Astrocyte (in vitro differentiated cells and primary cell): Measurements from ENCODE around the gene DOK7. TPM values are rescaled to one million over a fixed set of nuclear protein-coding genes. Genes with fewer than 3 reads are reported as not detected.

Source experiments
- DNase-seq: peaks from one replicate; pipeline ENCODE4 v3.0.0-alpha.2; 2010; ENCODE audit warnings: low read depth
- FAIRE-seq: peaks from 2 replicates; lab custom pipeline; 2011; peaks lifted over from hg19 to GRCh38; lab: Jason Lieb, UNC
- H2AFZ ChIP-seq: 2 replicates; pipeline ENCODE4 v1.6.0; 2012; ENCODE audit warnings: low read depth, low read length, inconsistent platforms
- H3K27ac ChIP-seq: 2 replicates; pipeline ENCODE4 v1.5.1; 2011; ENCODE audit warnings: low read depth, low read length, inconsistent platforms
- H3K27me3 ChIP-seq: 2 replicates; pipeline ENCODE4 v1.6.0; 2011; ENCODE audit warnings: low read length, inconsistent platforms; ENCODE audit not compliant: insufficient read depth
- H3K36me3 ChIP-seq: 2 replicates; pipeline ENCODE4 v1.5.1; 2011; ENCODE audit warnings: low read length, inconsistent platforms; ENCODE audit not compliant: insufficient read depth
- H3K4me1 ChIP-seq: 2 replicates; pipeline ENCODE4 v1.5.1; 2011; ENCODE audit warnings: low read length, inconsistent platforms; ENCODE audit not compliant: insufficient read depth
- H3K4me2 ChIP-seq: 2 replicates; pipeline ENCODE4 v1.6.0; 2012; ENCODE audit warnings: low read length, inconsistent platforms
- H3K4me3 ChIP-seq: 2 replicates; pipeline ENCODE4 v1.5.1; 2011; ENCODE audit warnings: low read depth, mild to moderate bottlenecking, low read length, inconsistent platforms; ENCODE audit not compliant: insufficient read depth
- H3K79me2 ChIP-seq: 2 replicates; pipeline ENCODE4 v1.6.0; 2012; ENCODE audit warnings: mild to moderate bottlenecking, low read length, inconsistent platforms; ENCODE audit not compliant: insufficient read depth
- H3K9ac ChIP-seq: 2 replicates; pipeline ENCODE4 v1.6.0; 2012; ENCODE audit warnings: mild to moderate bottlenecking, low read length, inconsistent platforms
- H3K9me3 ChIP-seq: 2 replicates; pipeline ENCODE4 v1.5.1; 2012; ENCODE audit warnings: low read depth, mild to moderate bottlenecking, low read length, inconsistent platforms; ENCODE audit not compliant: insufficient read depth
- H4K20me1 ChIP-seq: 2 replicates; pipeline ENCODE4 v1.6.0; 2012; ENCODE audit warnings: low read length, inconsistent platforms; ENCODE audit not compliant: insufficient read depth
- H3K27ac Mint-ChIP-seq: one replicate; pipeline ENCODE4 v1.8.0; 2021; ENCODE audit warnings: mild to moderate bottlenecking, mixed read lengths; ENCODE audit not compliant: unreplicated experiment
- H3K27me3 Mint-ChIP-seq: one replicate; pipeline ENCODE4 v1.8.0; 2021; ENCODE audit warnings: low read depth, mixed read lengths; ENCODE audit not compliant: unreplicated experiment
- H3K36me3 Mint-ChIP-seq: one replicate; pipeline ENCODE4 v1.8.0; 2021; ENCODE audit warnings: low read depth, mixed read lengths; ENCODE audit not compliant: unreplicated experiment
- H3K4me1 Mint-ChIP-seq: one replicate; pipeline ENCODE4 v1.8.0; 2021; ENCODE audit warnings: low read depth, mixed read lengths; ENCODE audit not compliant: unreplicated experiment
- H3K4me3 Mint-ChIP-seq: one replicate; pipeline ENCODE4 v1.8.0; 2021; ENCODE audit warnings: mild to moderate bottlenecking, moderate library complexity, mixed read lengths; ENCODE audit not compliant: unreplicated experiment
- H3K9me3 Mint-ChIP-seq: one replicate; pipeline ENCODE4 v1.8.0; 2021; ENCODE audit warnings: mild to moderate bottlenecking, mixed read lengths; ENCODE audit not compliant: unreplicated experiment
- CTCF ChIP-seq: IDR thresholded peaks from 2 replicates; pipeline ENCODE4 v1.5.1; 2011; ENCODE audit warnings: low read depth, mild to moderate bottlenecking, inconsistent platforms, low read length, moderate library complexity; ENCODE audit not compliant: insufficient read depth
- EZH2 ChIP-seq: IDR thresholded peaks from 2 replicates; pipeline ENCODE4 v1.6.1; 2012; ENCODE audit warnings: mild to moderate bottlenecking, low read length, inconsistent platforms; ENCODE audit not compliant: insufficient read depth
- total RNA-seq: library from RNA; stranded (reverse); gene quantifications from 2 replicates; pipeline ENCODE4 v1.2.1, GENCODE V29; 2021

The DOK7 gene
- total RNA-seq, 1 donor from 2014 or later: not detected

GRCh38 chr4:3520276-3520675, 57.2 kb downstream of the DOK7 start:
- no peaks in the 10 kb centered on the region for H3K9me3 ChIP-seq
- H2AFZ ChIP-seq: no peak overlapping the region
- H3K4me1 Mint-ChIP-seq: no peaks in the 10 kb centered on the region
- H3K4me2 ChIP-seq: no peak overlapping the region
- H3K27ac ChIP-seq: no peak overlapping the region
- H3K9ac ChIP-seq: no peak overlapping the region
- no peaks in the 10 kb centered on the region for H3K79me2 ChIP-seq
- peaks cover 17% of the 10 kb centered on the region for H3K36me3 Mint-ChIP-seq
- no peaks in the 10 kb centered on the region for H3K36me3 ChIP-seq
- H4K20me1 ChIP-seq: peaks cover 32% of the 10 kb centered on the region
- DNase-seq (no peak), FAIRE-seq (no peak)
- no peaks in the 10 kb centered on the region for H3K4me1 ChIP-seq
- H3K4me3 ChIP-seq: no peak overlapping the region
- H3K27me3 ChIP-seq: no peaks in the 10 kb centered on the region
- no peaks in the 10 kb centered on the region for H3K9me3 Mint-ChIP-seq
- no peak overlapping the region for H3K27ac Mint-ChIP-seq
- TF ChIP-seq CTCF: no peak
- no peak for TF ChIP-seq EZH2
- no peak overlapping the region for H3K4me3 Mint-ChIP-seq
- no peaks in the 10 kb centered on the region for H3K27me3 Mint-ChIP-seq

GRCh38 chr4:3520796-3521600, 57.9 kb downstream of the DOK7 start:
- Histone ChIP-seq H4K20me1 (peaks cover 35% of the 10 kb centered on the region), H3K36me3 (no peaks in the 10 kb centered on the region), H2AFZ (no peak overlapping the region), H3K4me2 (no peak overlapping the region), H3K27me3 (no peaks in the 10 kb centered on the region), H3K79me2 (peaks cover 2% of the 10 kb centered on the region), H3K4me3 (no peak overlapping the region), H3K4me1 (no peaks in the 10 kb centered on the region), H3K27ac (no peak overlapping the region), H3K9ac (no peak overlapping the region), H3K9me3 (no peaks in the 10 kb centered on the region)
- Mint-ChIP-seq H3K36me3 (peaks cover 15% of the 10 kb centered on the region), H3K4me3 (no peak overlapping the region), H3K27me3 (no peaks in the 10 kb centered on the region), H3K27ac (no peak overlapping the region), H3K4me1 (no peaks in the 10 kb centered on the region), H3K9me3 (no peaks in the 10 kb centered on the region)
- DNase-seq (no peak), FAIRE-seq (no peak)
- TF ChIP-seq CTCF: no peak
- TF ChIP-seq EZH2: no peak

GRCh38 chr4:3521621-3522325, 58.7 kb downstream of the DOK7 start:
- no peak for DNase-seq
- TF ChIP-seq CTCF (no peak), EZH2 (no peak)
- Mint-ChIP-seq H3K27me3 (no peaks in the 10 kb centered on the region), H3K27ac (no peak overlapping the region), H3K36me3 (peaks cover 16% of the 10 kb centered on the region), H3K4me3 (no peak overlapping the region), H3K9me3 (no peaks in the 10 kb centered on the region), H3K4me1 (peaks cover 3% of the 10 kb centered on the region)
- peaks cover 9% of the 10 kb centered on the region for H3K79me2 ChIP-seq
- H3K9me3 ChIP-seq: no peaks in the 10 kb centered on the region
- H3K4me1 ChIP-seq: no peaks in the 10 kb centered on the region
- H3K4me3 ChIP-seq: no peak overlapping the region
- no peaks in the 10 kb centered on the region for H3K27me3 ChIP-seq
- peaks cover 41% of the 10 kb centered on the region for H4K20me1 ChIP-seq
- H3K9ac ChIP-seq: no peak overlapping the region
- H3K4me2 ChIP-seq: no peak overlapping the region
- H3K36me3 ChIP-seq: no peaks in the 10 kb centered on the region
- FAIRE-seq: no peak
- H2AFZ ChIP-seq: no peak overlapping the region
- no peak overlapping the region for H3K27ac ChIP-seq
